Measurements from ENCODE around the gene PPM1L.

PPM1L gene

GRCh38 chr3:160765211-160765610, 9.2 kb downstream of the PPM1L start:
- DNase-seq (ENCODE audit: low read depth), result no peak

DNA sequence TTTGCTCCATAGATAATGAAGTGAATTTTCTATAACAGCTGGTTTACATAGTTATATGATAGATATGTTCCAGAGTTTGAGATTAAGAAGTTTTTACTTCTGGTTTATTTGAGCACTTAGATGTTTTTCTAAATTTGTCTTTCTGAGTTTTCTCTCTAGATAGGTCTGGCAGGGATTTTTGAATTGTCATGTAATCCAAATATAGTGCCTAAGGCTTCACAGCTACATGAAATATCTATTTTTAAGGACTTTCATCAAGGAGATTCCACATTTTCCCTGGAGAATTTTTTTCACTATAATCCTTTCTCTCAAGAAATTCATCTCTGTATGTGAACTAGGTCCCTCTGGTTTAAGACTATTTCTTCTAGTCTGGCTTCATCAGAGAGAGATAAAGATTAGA, 12.0 kb downstream of the PPM1L start:
- DNase-seq (ENCODE audit: low read depth), result no peak

DNA sequence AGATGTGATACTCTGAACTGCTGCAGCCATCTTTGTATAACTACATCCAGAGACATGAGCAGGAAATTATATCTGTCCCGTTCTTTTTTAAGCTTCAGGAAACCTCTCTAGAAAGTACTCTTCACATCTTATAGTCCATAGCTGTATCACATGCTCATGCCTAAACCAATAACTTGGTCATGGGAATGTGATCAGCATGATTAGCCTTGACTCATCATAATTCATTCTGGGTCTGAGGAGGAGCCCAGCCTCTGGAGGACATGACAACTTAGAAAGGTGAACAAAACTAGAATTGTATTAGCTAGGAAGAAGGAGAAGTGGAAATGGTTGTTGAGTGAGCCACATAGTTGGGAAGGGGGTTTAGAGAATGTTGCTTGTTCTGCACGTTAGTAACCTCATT, 12.9 kb downstream of the PPM1L start:
- DNase-seq (ENCODE audit: low read depth), result no peak

DNA sequence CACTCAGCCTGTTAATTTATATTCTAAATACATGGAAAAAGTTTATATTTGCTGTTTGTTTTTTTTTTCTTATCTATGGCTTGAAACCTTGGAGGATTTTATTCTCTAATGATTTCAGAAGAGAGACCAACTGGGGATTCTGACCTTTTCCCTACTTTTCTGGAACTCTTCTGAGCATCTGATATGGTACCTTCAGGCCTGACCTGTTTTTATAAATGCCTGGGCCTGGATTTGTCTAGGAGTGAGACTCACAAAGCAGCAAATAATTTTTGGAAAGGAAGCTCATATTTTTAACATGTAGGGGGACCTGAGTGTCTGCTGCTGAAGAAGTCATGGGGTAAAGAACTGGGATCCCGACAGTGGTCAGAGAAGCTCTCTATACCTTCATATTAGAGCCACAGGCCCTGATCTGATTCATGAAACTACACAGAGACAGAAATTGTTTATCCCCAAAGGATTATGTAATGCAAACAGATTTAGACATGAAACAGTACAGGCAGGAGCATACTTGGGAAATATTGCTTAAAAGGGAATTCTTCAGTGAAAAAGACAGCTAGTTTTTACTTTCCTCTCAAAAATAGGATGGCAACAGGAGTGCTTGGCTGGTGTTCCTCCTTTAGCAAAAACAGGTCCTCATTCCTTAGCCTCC, 15.9 kb downstream of the PPM1L start:
- DNase-seq (ENCODE audit: low read depth), result no peak

DNA sequence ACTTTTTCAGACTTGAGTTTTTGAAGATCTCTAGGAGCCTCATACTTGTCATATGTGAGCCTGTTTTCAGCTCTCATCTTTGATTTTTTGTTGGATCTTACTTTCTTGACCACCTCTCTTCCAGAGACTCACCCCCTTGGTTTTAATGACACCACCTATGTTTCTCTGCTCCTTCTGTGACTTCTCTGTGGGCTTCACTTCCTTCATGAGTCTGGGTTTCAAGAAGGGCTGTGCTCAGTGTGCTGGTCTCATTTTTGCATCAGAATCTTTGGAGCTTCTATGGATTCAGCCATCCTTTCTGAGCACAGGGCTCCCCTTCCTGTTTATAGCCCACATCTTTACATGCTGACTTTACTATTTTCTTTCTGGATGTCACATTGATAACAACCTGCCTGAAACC, 17.7 kb downstream of the PPM1L start:
- DNase-seq (ENCODE audit: low read depth), result no peak

- DNase-seq (ENCODE audit: low read depth), result no peak
Observed at GRCh38 chr3:160774172-160774571, 18.1 kb downstream of the PPM1L start.

DNA sequence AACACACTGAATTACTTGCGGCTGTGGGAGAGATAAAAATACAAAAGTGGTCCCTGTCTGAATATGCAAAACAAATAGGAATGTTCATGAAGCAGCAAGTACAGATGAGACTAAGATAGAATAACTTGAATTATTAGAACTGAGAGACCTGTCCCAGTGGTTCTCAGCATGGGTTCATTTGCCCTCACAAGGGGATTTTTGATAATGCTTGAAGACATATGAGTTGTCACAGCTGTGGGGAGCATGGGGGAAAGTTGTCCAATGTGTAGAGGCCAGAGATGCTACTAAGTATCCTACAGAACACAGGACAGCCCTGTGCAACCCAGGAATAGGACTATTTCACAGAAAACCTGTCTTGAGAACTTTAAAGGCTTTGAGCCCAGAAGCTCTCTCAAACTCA, 22.4 kb downstream of the PPM1L start:
- DNase-seq (ENCODE audit: low read depth), result no peak

DNA sequence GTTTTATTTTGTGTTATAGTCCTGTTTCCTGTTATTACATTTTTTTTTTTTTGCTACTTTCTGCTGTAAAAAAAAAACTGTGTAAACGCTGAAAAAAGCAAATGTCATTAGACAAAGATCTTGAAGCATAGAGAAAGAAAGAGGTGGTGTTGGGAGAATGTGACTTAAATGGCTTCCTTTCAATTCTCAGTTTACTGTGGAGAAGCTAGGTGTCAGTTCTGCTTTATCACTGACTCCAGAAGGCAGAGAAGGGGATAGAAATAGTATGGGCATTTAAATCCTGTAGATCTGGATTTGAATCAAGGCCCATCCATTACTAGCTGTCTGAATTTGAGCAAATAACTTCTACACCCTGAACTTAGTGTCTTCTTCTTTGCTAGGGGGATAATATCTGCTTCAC, 23.0 kb downstream of the PPM1L start:
- DNase-seq (ENCODE audit: low read depth), result no peak

DNA sequence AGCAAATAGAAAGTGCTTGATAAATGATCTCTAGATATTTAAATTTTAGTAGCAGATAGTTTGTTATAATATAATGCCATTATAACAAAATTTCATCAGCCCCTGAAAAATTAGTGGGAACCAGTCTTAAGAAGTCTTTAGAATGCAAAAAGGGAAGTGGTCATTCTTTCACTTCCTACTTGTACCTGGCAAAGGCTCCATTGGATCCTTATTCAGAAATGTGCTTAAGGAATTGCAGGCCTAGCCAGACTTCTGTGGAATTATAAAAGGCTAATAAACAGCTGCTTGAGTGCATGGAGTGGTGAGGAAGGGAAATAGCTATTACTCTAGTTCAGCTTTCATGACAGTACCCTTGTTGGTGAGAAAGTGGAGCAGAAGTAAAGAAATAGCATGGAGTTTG, 24.2 kb downstream of the PPM1L start:
- no peak for DNase-seq (ENCODE audit: low read depth)

- no peak for DNase-seq (ENCODE audit: low read depth)
Observed at GRCh38 chr3:160781402-160781801, 25.4 kb downstream of the PPM1L start.

DNA sequence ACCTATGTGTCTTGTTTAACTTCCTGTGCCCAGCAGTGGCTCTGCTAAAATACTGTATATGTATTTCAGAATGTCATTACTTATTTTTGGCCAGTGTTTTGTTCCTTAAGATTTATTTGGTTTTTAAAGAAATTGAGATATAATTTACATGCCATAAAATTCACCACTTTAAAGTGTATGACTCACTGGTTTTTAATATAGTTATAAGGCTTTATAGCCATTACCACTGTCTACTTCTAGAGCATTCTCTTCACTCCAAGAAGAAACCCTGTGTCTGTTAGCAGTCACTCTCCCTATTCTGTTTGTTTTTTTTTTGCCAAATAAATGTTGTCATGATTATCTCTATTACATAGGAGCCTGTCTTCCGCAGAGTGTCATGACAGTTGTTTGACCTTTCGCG, 25.8 kb downstream of the PPM1L start:
- DNase-seq (ENCODE audit: low read depth), result no peak

GRCh38 chr3:160784853-160785252, 28.8 kb downstream of the PPM1L start:
- no peak for DNase-seq (ENCODE audit: low read depth)

- no peak for DNase-seq (ENCODE audit: low read depth)
Observed at GRCh38 chr3:160790726-160791125, 34.7 kb downstream of the PPM1L start.

DNA sequence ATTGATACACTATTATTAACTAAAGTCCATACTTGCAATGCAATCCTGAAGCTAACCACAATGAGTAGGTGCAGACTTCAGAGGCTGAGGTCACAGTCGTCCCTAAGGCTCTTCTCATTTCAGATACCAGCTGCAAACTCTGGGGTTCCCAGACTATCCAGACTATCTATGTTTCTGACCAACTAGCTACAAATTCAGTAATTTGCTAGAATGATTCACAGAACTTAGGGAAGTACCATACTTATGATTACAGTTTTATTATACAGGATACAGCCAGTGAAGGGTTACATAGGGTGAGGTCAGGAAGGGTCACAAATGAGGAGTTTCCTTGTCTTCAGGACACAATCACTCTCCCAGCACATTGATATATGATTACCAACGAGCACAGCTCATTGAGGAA, 36.5 kb downstream of the PPM1L start:
- DNase-seq (ENCODE audit: low read depth), result no peak

GRCh38 chr3:160793722-160794252, 37.8 kb downstream of the PPM1L start:
- no peak for DNase-seq (ENCODE audit: low read depth)

- DNase-seq (ENCODE audit: low read depth), result no peak
Observed at GRCh38 chr3:160796089-160796812, 40.2 kb downstream of the PPM1L start.

DNA sequence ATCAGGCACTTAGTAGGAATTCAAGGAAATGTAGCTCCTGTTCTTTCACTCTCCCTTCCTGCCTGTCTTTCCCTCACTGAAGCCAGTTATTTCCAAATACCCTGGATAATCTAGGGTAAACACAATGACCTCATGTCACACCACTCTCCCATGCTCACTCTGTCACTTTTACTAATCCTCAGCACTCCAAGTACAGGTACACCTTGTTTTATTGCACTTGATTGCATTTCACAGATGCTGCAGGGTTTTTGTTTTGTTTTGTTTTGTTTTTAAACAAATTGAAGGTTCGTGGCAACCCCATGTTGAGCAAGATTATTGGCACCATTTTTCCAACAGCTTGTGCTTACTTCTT, 40.8 kb downstream of the PPM1L start:
- DNase-seq (ENCODE audit: low read depth), result no peak

- DNase-seq (ENCODE audit: low read depth), result no peak
Observed at GRCh38 chr3:160797356-160797755, 41.3 kb downstream of the PPM1L start.

- no peak for DNase-seq (ENCODE audit: low read depth)
Observed at GRCh38 chr3:160801386-160802118, 45.5 kb downstream of the PPM1L start.

- DNase-seq (ENCODE audit: low read depth), result no peak
Observed at GRCh38 chr3:160804762-160805161, 48.7 kb downstream of the PPM1L start.

GRCh38 chr3:160806094-160806493, 50.1 kb downstream of the PPM1L start:
- no peak for DNase-seq (ENCODE audit: low read depth)

- no peak for DNase-seq (ENCODE audit: low read depth)
Observed at GRCh38 chr3:160806686-160807085, 50.7 kb downstream of the PPM1L start.

- no peak for DNase-seq (ENCODE audit: low read depth)
Observed at GRCh38 chr3:160808838-160809237, 52.8 kb downstream of the PPM1L start.

Measured in stimulated activated CD4-positive, alpha-beta T cell treated with anti-CD3 and anti-CD28 coated beads, Interleukin-2, amount 100 ng/mL, for 4 hours (primary cell).